GM18499 (cell line): ENCODE results near the gene DLGAP3.

Source experiments
- ATAC-seq: cut with Tn5 transposase; IDR thresholded peaks from one replicate; pipeline ENCODE4 v1.9.1; 2021; ENCODE audit warnings: moderate number of reproducible peaks; ENCODE audit not compliant: insufficient read depth, unreplicated experiment

The DLGAP3 gene

GRCh38 chr1:34929853-34930701 lies 627 bp upstream of the DLGAP3 start:
- ATAC-seq = no peak

GRCh38 chr1:34928699-34929496 lies 552 bp downstream of the DLGAP3 start:
- no peak for ATAC-seq

GRCh38 chr1:34928066-34928696 lies 1.3 kb downstream of the DLGAP3 start:
- no peak for ATAC-seq

- no peak for ATAC-seq
These were observed 2.1 kb downstream of the DLGAP3 start for GRCh38 chr1:34927316-34927715.

- ATAC-seq = no peak
These were observed 2.6 kb downstream of the DLGAP3 start for GRCh38 chr1:34926894-34927293.

GRCh38 chr1:34926156-34926555 lies 3.3 kb downstream of the DLGAP3 start:
- no peak for ATAC-seq

- no peak for ATAC-seq
These were observed 3.7 kb downstream of the DLGAP3 start for GRCh38 chr1:34925730-34926129.

GRCh38 chr1:34924759-34925555 lies 4.5 kb downstream of the DLGAP3 start:
- no peak for ATAC-seq

- no peak for ATAC-seq
These were observed 6.0 kb downstream of the DLGAP3 start for GRCh38 chr1:34923490-34923889.

GRCh38 chr1:34918977-34919561 lies 10.4 kb downstream of the DLGAP3 start:
- ATAC-seq = no peak

- ATAC-seq = no peak
These were observed 11.0 kb downstream of the DLGAP3 start for GRCh38 chr1:34918386-34918976.

- no peak for ATAC-seq
These were observed 12.4 kb downstream of the DLGAP3 start for GRCh38 chr1:34917017-34917416.

- ATAC-seq = no peak
These were observed 13.3 kb downstream of the DLGAP3 start for GRCh38 chr1:34916104-34916503.

GRCh38 chr1:34915521-34915920 lies 13.9 kb downstream of the DLGAP3 start:
- ATAC-seq = no peak

GRCh38 chr1:34914958-34915357 lies 14.5 kb downstream of the DLGAP3 start:
- ATAC-seq = no peak

- no peak for ATAC-seq
These were observed 18.0 kb downstream of the DLGAP3 start for GRCh38 chr1:34911465-34911864.

- no peak for ATAC-seq
These were observed 19.0 kb downstream of the DLGAP3 start for GRCh38 chr1:34910425-34910824.

GRCh38 chr1:34908369-34908768 lies 21.1 kb downstream of the DLGAP3 start:
- no peak for ATAC-seq

- no peak for ATAC-seq
These were observed 21.9 kb downstream of the DLGAP3 start for GRCh38 chr1:34907487-34908090.
